ENCODE measurements around the gene KDR.

- TF ChIP-seq, protein P1, sequence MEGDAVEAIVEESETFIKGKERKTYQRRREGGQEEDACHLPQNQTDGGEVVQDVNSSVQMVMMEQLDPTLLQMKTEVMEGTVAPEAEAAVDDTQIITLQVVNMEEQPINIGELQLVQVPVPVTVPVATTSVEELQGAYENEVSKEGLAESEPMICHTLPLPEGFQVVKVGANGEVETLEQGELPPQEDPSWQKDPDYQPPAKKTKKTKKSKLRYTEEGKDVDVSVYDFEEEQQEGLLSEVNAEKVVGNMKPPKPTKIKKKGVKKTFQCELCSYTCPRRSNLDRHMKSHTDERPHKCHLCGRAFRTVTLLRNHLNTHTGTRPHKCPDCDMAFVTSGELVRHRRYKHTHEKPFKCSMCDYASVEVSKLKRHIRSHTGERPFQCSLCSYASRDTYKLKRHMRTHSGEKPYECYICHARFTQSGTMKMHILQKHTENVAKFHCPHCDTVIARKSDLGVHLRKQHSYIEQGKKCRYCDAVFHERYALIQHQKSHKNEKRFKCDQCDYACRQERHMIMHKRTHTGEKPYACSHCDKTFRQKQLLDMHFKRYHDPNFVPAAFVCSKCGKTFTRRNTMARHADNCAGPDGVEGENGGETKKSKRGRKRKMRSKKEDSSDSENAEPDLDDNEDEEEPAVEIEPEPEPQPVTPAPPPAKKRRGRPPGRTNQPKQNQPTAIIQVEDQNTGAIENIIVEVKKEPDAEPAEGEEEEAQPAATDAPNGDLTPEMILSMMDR (IDR thresholded peaks at IDR 0.05), result no peak
- TF ChIP-seq POLR2A (IDR thresholded peaks at IDR 0.05), result no peak
- TF ChIP-seq POLR2AphosphoS5 (IDR thresholded peaks at IDR 0.05; ENCODE audit: insufficient read depth in 1 of 2, low read depth in 1 of 2), result no peak
Measured at GRCh38 chr4:55170462-55170861, 45.1 kb upstream of the KDR start.
